GM19468 (cell line): Measurements from ENCODE around the gene FGFR1OP2.
"Not testable (repeated sequence)": the region's sequence is repeated elsewhere in the genome, so short reads cannot be mapped to it uniquely, and the experiment has no call there.

Experiments
- ATAC-seq: cut with Tn5 transposase; IDR thresholded peaks from one replicate; pipeline ENCODE4 v1.9.1; 2021; ENCODE audit warnings: mild to moderate bottlenecking, moderate library complexity, moderate number of reproducible peaks; ENCODE audit not compliant: unreplicated experiment; ENCODE audit errors: extremely low read depth

FGFR1OP2 gene

GRCh38 chr12:26937863-26938700 lies at the start of gene FGFR1OP2, which contains the start of gene INTS13:
TSS of gene FGFR1OP2 (plus strand) at chr12:26938470. CDS start at chr12:26954159, 15,689 bp downstream.
TSS of gene INTS13 (minus strand) at chr12:26937981. CDS start at chr12:26936803, 1,178 bp downstream.
- peak; percentile 80 for ATAC-seq

- ATAC-seq = no peak
Observed at GRCh38 chr12:26890784-26891183, 47.5 kb upstream of the FGFR1OP2 start.

GRCh38 chr12:26891704-26892103 lies 46.6 kb upstream of the FGFR1OP2 start:
- no peak for ATAC-seq

GRCh38 chr12:26895672-26896071 lies 42.6 kb upstream of the FGFR1OP2 start:
- no peak for ATAC-seq

GRCh38 chr12:26896913-26897312 lies 41.4 kb upstream of the FGFR1OP2 start:
- ATAC-seq = no peak

- ATAC-seq = not testable (repeated sequence)
Observed at GRCh38 chr12:26903396-26903795, 34.9 kb upstream of the FGFR1OP2 start.

GRCh38 chr12:26906024-26906423 lies 32.2 kb upstream of the FGFR1OP2 start:
- no peak for ATAC-seq

GRCh38 chr12:26906704-26907103 lies 31.6 kb upstream of the FGFR1OP2 start:
- no peak for ATAC-seq

GRCh38 chr12:26918321-26919215 lies 19.7 kb upstream of the FGFR1OP2 start:
- ATAC-seq = no peak

GRCh38 chr12:26919216-26919555 lies 19.1 kb upstream of the FGFR1OP2 start:
- no peak for ATAC-seq

GRCh38 chr12:26921886-26922285 lies 16.4 kb upstream of the FGFR1OP2 start:
- no peak for ATAC-seq

GRCh38 chr12:26928661-26929060 lies 9.6 kb upstream of the FGFR1OP2 start:
- no peak for ATAC-seq

GRCh38 chr12:26929590-26929989 lies 8.7 kb upstream of the FGFR1OP2 start:
- no peak for ATAC-seq

- ATAC-seq = no peak
Observed at GRCh38 chr12:26935636-26936378, 2.5 kb upstream of the FGFR1OP2 start.

GRCh38 chr12:26936559-26937442 lies 1.5 kb upstream of the FGFR1OP2 start:
- no peak for ATAC-seq

GRCh38 chr12:26937443-26937862 lies 817 bp upstream of the FGFR1OP2 start:
- no peak for ATAC-seq

- ATAC-seq = no peak
Observed at GRCh38 chr12:26938701-26939062, 412 bp downstream of the FGFR1OP2 start.

- ATAC-seq = no peak
Observed at GRCh38 chr12:26939192-26939832, 1.0 kb downstream of the FGFR1OP2 start.

- ATAC-seq = no peak
Observed at GRCh38 chr12:26939953-26940352, 1.7 kb downstream of the FGFR1OP2 start.
